Prostate gland (tissue), 2 donors: ENCODE data around the gene RPS15.

Experiments used
- CTCF ChIP-seq, 4 experiments: fragments of 200-600 bp in 2 of 4; fragments of 450-650 bp in 2 of 4; sonication (generic) in 2 of 4; IDR thresholded peaks; 1 replicate in 3 of 4; 2 replicates in 1 of 4; pipeline ENCODE4 v1.5.1; 2016 to 2019; ENCODE audit warnings: antibody characterized with exemption in 4 of 4, mild to moderate bottlenecking in 2 of 4, moderate library complexity in 2 of 4
- POLR2A ChIP-seq: fragments of 450-650 bp; IDR thresholded peaks from one replicate; pipeline ENCODE4 v1.6.1; 2016; ENCODE audit warnings: antibody characterized with exemption, mild to moderate bottlenecking
- POLR2AphosphoS5 ChIP-seq: sonication (generic); formaldehyde crosslinking; IDR thresholded peaks from one replicate; pipeline ENCODE4 v1.6.1; 2017; ENCODE audit warnings: antibody characterized with exemption

- TF ChIP-seq CTCF (IDR thresholded peaks at IDR 0.05) (no peak), POLR2A (no peak), POLR2AphosphoS5 (no peak)
Measured at GRCh38 chr19:1468274-1468820, 30.2 kb downstream of the RPS15 start.
